ENCODE results near the gene NPHS1. TPM values are rescaled to one million over a fixed set of nuclear protein-coding genes. Genes with fewer than 3 reads are reported as not detected.

Gene NPHS1
- total RNA-seq, 2 experiments from 2014 or later = not detected

- no peak overlapping the region for H3K27ac ChIP-seq (ENCODE audit: low read depth in 1 of 2, low read length in 2 of 2)
- POLR2A ChIA-PET = no interaction called here
- H3K27ac Mint-ChIP-seq = no peak overlapping the region
- no peaks in the 10 kb centered on the region for H3K4me1 Mint-ChIP-seq (ENCODE audit: low read depth)
- peaks cover 17% of the 10 kb centered on the region for H3K36me3 Mint-ChIP-seq (ENCODE audit: low read depth)
- no peaks in the 10 kb centered on the region for H3K9me3 Mint-ChIP-seq
- H3K4me1 ChIP-seq (ENCODE audit: insufficient read depth, low read length) = no peaks in the 10 kb centered on the region
- TF ChIP-seq CTCF (IDR thresholded peaks at IDR 0.05) = no peak
- H3K27me3 Mint-ChIP-seq = no peaks in the 10 kb centered on the region
- CTCF ChIA-PET = no interaction called here
- peaks cover 13% of the 10 kb centered on the region for H3K36me3 ChIP-seq (ENCODE audit: insufficient read depth, low read length)
- ATAC-seq (ENCODE audit: poor library complexity) = no peak
- intact Hi-C loops (cut with DNase I, micrococcal nuclease) = no loop called here
- no peaks in the 10 kb centered on the region for H3K9me3 ChIP-seq (ENCODE audit: control insufficient read depth in 1 of 2, insufficient read depth in 1 of 2, low read length in 2 of 2)
- H3K27me3 ChIP-seq (ENCODE audit: control insufficient read depth in 1 of 2, insufficient read depth in 2 of 2, low read length in 2 of 2) = no peaks in the 10 kb centered on the region
- DNase-seq = peak in 1 of 14 experiments; percentile 14
- H3K4me3 Mint-ChIP-seq = no peak overlapping the region
- H3K4me3 ChIP-seq (ENCODE audit: low read length) = no peak overlapping the region
Measured at GRCh38 chr19:35782589-35782988, 69.7 kb downstream of the NPHS1 start.

GRCh38 chr19:35781650-35782049 lies 70.7 kb downstream of the NPHS1 start:
- TF ChIP-seq CTCF (IDR thresholded peaks at IDR 0.05) = no peak
- ATAC-seq (ENCODE audit: poor library complexity) = no peak
- Mint-ChIP-seq H3K27ac (no peak overlapping the region), H3K4me1 (ENCODE audit: low read depth) (peaks cover 5% of the 10 kb centered on the region), H3K27me3 (no peaks in the 10 kb centered on the region), H3K9me3 (no peaks in the 10 kb centered on the region), H3K36me3 (ENCODE audit: low read depth) (peaks cover 17% of the 10 kb centered on the region), H3K4me3 (no peak overlapping the region)
- no peak overlapping the region for H3K4me3 ChIP-seq (ENCODE audit: low read length)
- no peak overlapping the region for H3K27ac ChIP-seq (ENCODE audit: low read depth in 1 of 2, low read length in 2 of 2)
- peaks cover 13% of the 10 kb centered on the region for H3K36me3 ChIP-seq (ENCODE audit: insufficient read depth, low read length)
- intact Hi-C loops (cut with DNase I, micrococcal nuclease) = no loop called here
- no peaks in the 10 kb centered on the region for H3K9me3 ChIP-seq (ENCODE audit: control insufficient read depth in 1 of 2, insufficient read depth in 1 of 2, low read length in 2 of 2)
- peaks cover 3% of the 10 kb centered on the region for H3K4me1 ChIP-seq (ENCODE audit: insufficient read depth, low read length)
- CTCF ChIA-PET = no interaction called here
- H3K27me3 ChIP-seq (ENCODE audit: control insufficient read depth in 1 of 2, insufficient read depth in 2 of 2, low read length in 2 of 2) = no peaks in the 10 kb centered on the region
- POLR2A ChIA-PET = no interaction called here
- no peak for DNase-seq

GRCh38 chr19:35780717-35781116 lies 71.6 kb downstream of the NPHS1 start:
- POLR2A ChIA-PET = no interaction called here
- Mint-ChIP-seq H3K4me1 (ENCODE audit: low read depth) (peaks cover 12% of the 10 kb centered on the region), H3K27me3 (no peaks in the 10 kb centered on the region), H3K9me3 (no peaks in the 10 kb centered on the region), H3K4me3 (no peak overlapping the region), H3K36me3 (ENCODE audit: low read depth) (peaks cover 17% of the 10 kb centered on the region), H3K27ac (no peak overlapping the region)
- CTCF ChIA-PET = no interaction called here
- H3K27ac ChIP-seq (ENCODE audit: low read depth in 1 of 2, low read length in 2 of 2) = no peak overlapping the region
- TF ChIP-seq CTCF (IDR thresholded peaks at IDR 0.05) = no peak
- H3K27me3 ChIP-seq (ENCODE audit: control insufficient read depth in 1 of 2, insufficient read depth in 2 of 2, low read length in 2 of 2) = no peaks in the 10 kb centered on the region
- peaks cover 10% of the 10 kb centered on the region for H3K36me3 ChIP-seq (ENCODE audit: insufficient read depth, low read length)
- DNase-seq (peak in 1 of 14 experiments; percentile 11), ATAC-seq (ENCODE audit: poor library complexity) (no peak)
- H3K9me3 ChIP-seq (ENCODE audit: control insufficient read depth in 1 of 2, insufficient read depth in 1 of 2, low read length in 2 of 2) = no peaks in the 10 kb centered on the region
- intact Hi-C loops (cut with DNase I, micrococcal nuclease) = no loop called here
- H3K4me3 ChIP-seq (ENCODE audit: low read length) = no peak overlapping the region
- peaks cover 13% of the 10 kb centered on the region for H3K4me1 ChIP-seq (ENCODE audit: insufficient read depth, low read length)
